ENCODE measurements around the gene MPZL2.

The MPZL2 gene

GRCh38 chr11:118263112-118263511 lies 985 bp downstream of the MPZL2 start:
- H3K27ac ChIP-seq = no peak overlapping the region

GRCh38 chr11:118260353-118260752 lies 3.7 kb downstream of the MPZL2 start:
- intact Hi-C loops (cut with DNase I; ENCODE audit: low total_unique reads) = no loop called here
- H3K4me1 ChIP-seq = peaks cover 0 to 9% (median 4%) of the 10 kb centered on the region in 4 donors
- TF ChIP-seq CTCF (IDR thresholded peaks at IDR 0.05) = no peak

More at GRCh38 chr11:118263112-118263511, 985 bp downstream of the MPZL2 start:
- no peak for TF ChIP-seq CTCF (IDR thresholded peaks at IDR 0.05)
- H3K36me3 ChIP-seq = no peaks in the 10 kb centered on the region
- no peaks in the 10 kb centered on the region for H3K9me3 ChIP-seq
- peaks cover 0 to 9% (median 5%) of the 10 kb centered on the region in 4 donors for H3K4me1 ChIP-seq
- intact Hi-C loops (cut with DNase I; ENCODE audit: low total_unique reads) = no loop called here
- peak overlapping the region in 1 of 2 donors; percentile 1 for H3K4me3 ChIP-seq
- H3K27me3 ChIP-seq = peaks cover 0 to 30% of the 10 kb centered on the region in 2 donors
- DNase-seq = no peak

GRCh38 chr11:118259138-118259537 lies 5.0 kb downstream of the MPZL2 start:
- H3K4me3 ChIP-seq = no peak overlapping the region
- no peak for TF ChIP-seq CTCF (IDR thresholded peaks at IDR 0.05)
- peaks cover 0 to 6% (median 4%) of the 10 kb centered on the region in 4 donors for H3K4me1 ChIP-seq
- intact Hi-C loops (cut with DNase I; ENCODE audit: low total_unique reads) = no loop called here
- H3K9me3 ChIP-seq = no peaks in the 10 kb centered on the region
- H3K27me3 ChIP-seq = peaks cover 0 to 31% of the 10 kb centered on the region in 2 donors
- no peak overlapping the region for H3K27ac ChIP-seq
- DNase-seq = no peak
- H3K36me3 ChIP-seq = no peaks in the 10 kb centered on the region

More at GRCh38 chr11:118260353-118260752, 3.7 kb downstream of the MPZL2 start:
- no peak for DNase-seq
- Histone ChIP-seq H3K27me3 (peaks cover 0 to 30% of the 10 kb centered on the region in 2 donors), H3K9me3 (no peaks in the 10 kb centered on the region), H3K27ac (no peak overlapping the region), H3K4me3 (no peak overlapping the region), H3K36me3 (no peaks in the 10 kb centered on the region)

GRCh38 chr11:118258410-118258809 lies 5.7 kb downstream of the MPZL2 start:
- Histone ChIP-seq H3K27ac (no peak overlapping the region), H3K4me3 (no peak overlapping the region), H3K36me3 (no peaks in the 10 kb centered on the region), H3K9me3 (no peaks in the 10 kb centered on the region), H3K27me3 (peaks cover 0 to 31% of the 10 kb centered on the region in 2 donors), H3K4me1 (peaks cover 0 to 5% (median 0%) of the 10 kb centered on the region in 4 donors)
- intact Hi-C loops (cut with DNase I; ENCODE audit: low total_unique reads) = no loop called here
- no peak for DNase-seq
- TF ChIP-seq CTCF (IDR thresholded peaks at IDR 0.05) = no peak

GRCh38 chr11:118252688-118253087 lies 11.4 kb downstream of the MPZL2 start:
- no peak overlapping the region for H3K27ac ChIP-seq
- H3K4me3 ChIP-seq = peak overlapping the region in 1 of 2 donors; percentile 53
- intact Hi-C loops (cut with DNase I; ENCODE audit: low total_unique reads) = no loop called here
- DNase-seq = no peak
- TF ChIP-seq CTCF (IDR thresholded peaks at IDR 0.05) = no peak
- H3K27me3 ChIP-seq = peaks cover 0 to 21% of the 10 kb centered on the region in 2 donors
- H3K4me1 ChIP-seq = peaks cover 0 to 8% (median 3%) of the 10 kb centered on the region in 4 donors
- H3K36me3 ChIP-seq = no peaks in the 10 kb centered on the region
- H3K9me3 ChIP-seq = no peaks in the 10 kb centered on the region
